Esophagus (tissue), 2 donors: ENCODE measurements around the gene NTN3. TPM values are rescaled to one million over a fixed set of nuclear protein-coding genes. Genes with fewer than 3 reads are reported as not detected.

ENCODE experiments used
- H3K27ac ChIP-seq, 2 donors: one replicate each; pipeline ENCODE4 v1.5.1; 2013; ENCODE audit warnings: low read depth in 2 of 2, mild to moderate bottlenecking in 2 of 2, inconsistent platforms in 1 of 2, low read length in 1 of 2, moderate library complexity in 1 of 2
- H3K27me3 ChIP-seq, 2 donors: one replicate each; pipeline ENCODE4 v1.6.1; 2013; ENCODE audit warnings: low read length in 2 of 2, control low read depth in 1 of 2, mild to moderate bottlenecking in 1 of 2; ENCODE audit not compliant: insufficient read depth in 2 of 2, control insufficient read depth in 1 of 2
- H3K36me3 ChIP-seq, 2 donors: one replicate each; pipeline ENCODE4 v1.6.1; 2013; ENCODE audit warnings: low read length in 1 of 2; ENCODE audit not compliant: control insufficient read depth in 2 of 2, insufficient read depth in 2 of 2
- H3K4me1 ChIP-seq, 2 donors: one replicate each; pipeline ENCODE4 v1.6.1; 2013; ENCODE audit warnings: low read length in 1 of 2; ENCODE audit not compliant: control insufficient read depth in 2 of 2, insufficient read depth in 2 of 2
- H3K4me3 ChIP-seq, 2 donors: one replicate each; pipeline ENCODE4 v1.5.1; 2013; ENCODE audit warnings: low read length in 2 of 2, mild to moderate bottlenecking in 2 of 2, low read depth in 1 of 2, moderate library complexity in 1 of 2
- H3K9me3 ChIP-seq, 2 donors: one replicate each; pipeline ENCODE4 v1.6.1; 2013; ENCODE audit warnings: mild to moderate bottlenecking in 2 of 2, low read depth in 1 of 2, low read length in 1 of 2, moderate library complexity in 1 of 2; ENCODE audit not compliant: control insufficient read depth in 2 of 2, insufficient read depth in 1 of 2
- WGBS, 2 donors: extraction: QIAGEN DNeasy Blood & Tissue Kit; methylation state at CpG; one replicate each; pipeline ENCODE4 v1.1.7; 2013; 5-methylcytosine and 5-hydroxymethylcytosine counted together
- polyA plus RNA-seq, 2 donors: library from polyadenylated mRNA; stranded (reverse); fragments of 200-250 nt; gene quantifications; one replicate each; pipeline ENCODE4 v1.2.3, GENCODE V29; 2013
- donor health status: healthy with polysubstance abuse.
- donor health status: Bipolar disorder and iron deficiency.

Gene NTN3
- polyA plus RNA-seq, 2 donors = 0.06 TPM; not detected in 1

GRCh38 chr16:2470234-2470601 is 879 bp upstream of the NTN3 start:
- H3K27me3 ChIP-seq = peaks cover 0 to 4% of the 10 kb centered on the region in 2 donors

GRCh38 chr16:2470603-2471015 is 488 bp upstream of the NTN3 start:
- H3K4me3 ChIP-seq = no peak overlapping the region
- WGBS, 2 donors = 25 to 28% methylated on average over 9 of the region's 9 CpGs
- H3K36me3 ChIP-seq = no peaks in the 10 kb centered on the region
- no peak overlapping the region for H3K27ac ChIP-seq
- peaks cover 0 to 4% of the 10 kb centered on the region in 2 donors for H3K27me3 ChIP-seq
- H3K4me1 ChIP-seq = peaks cover 12 to 31% of the 10 kb centered on the region in 2 donors
- H3K9me3 ChIP-seq = no peaks in the 10 kb centered on the region

More at GRCh38 chr16:2470234-2470601, 879 bp upstream of the NTN3 start:
- Histone ChIP-seq H3K4me1 (peaks cover 10 to 30% of the 10 kb centered on the region in 2 donors), H3K9me3 (no peaks in the 10 kb centered on the region), H3K36me3 (no peaks in the 10 kb centered on the region), H3K27ac (no peak overlapping the region), H3K4me3 (no peak overlapping the region)
- 83 to 86% methylated on average over 7 of the region's 7 CpGs for WGBS, 2 donors

DNA sequence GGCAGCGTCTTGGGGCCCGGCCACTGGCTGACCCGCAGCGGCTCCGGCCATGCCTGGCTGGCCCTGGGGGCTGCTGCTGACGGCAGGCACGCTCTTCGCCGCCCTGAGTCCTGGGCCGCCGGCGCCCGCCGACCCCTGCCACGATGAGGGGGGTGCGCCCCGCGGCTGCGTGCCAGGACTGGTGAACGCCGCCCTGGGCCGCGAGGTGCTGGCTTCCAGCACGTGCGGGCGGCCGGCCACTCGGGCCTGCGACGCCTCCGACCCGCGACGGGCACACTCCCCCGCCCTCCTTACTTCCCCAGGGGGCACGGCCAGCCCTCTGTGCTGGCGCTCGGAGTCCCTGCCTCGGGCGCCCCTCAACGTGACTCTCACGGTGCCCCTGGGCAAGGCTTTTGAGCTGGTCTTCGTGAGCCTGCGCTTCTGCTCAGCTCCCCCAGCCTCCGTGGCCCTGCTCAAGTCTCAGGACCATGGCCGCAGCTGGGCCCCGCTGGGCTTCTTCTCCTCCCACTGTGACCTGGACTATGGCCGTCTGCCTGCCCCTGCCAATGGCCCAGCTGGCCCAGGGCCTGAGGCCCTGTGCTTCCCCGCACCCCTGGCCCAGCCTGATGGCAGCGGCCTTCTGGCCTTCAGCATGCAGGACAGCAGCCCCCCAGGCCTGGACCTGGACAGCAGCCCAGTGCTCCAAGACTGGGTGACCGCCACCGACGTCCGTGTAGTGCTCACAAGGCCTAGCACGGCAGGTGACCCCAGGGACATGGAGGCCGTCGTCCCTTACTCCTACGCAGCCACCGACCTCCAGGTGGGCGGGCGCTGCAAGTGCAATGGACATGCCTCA is 773 bp downstream of the NTN3 start:
- Histone ChIP-seq H3K27ac (no peak overlapping the region), H3K4me1 (peaks cover 14 to 36% of the 10 kb centered on the region in 2 donors), H3K4me3 (peak overlapping the region in 1 of 2 donors; percentile 2), H3K27me3 (peaks cover 0 to 4% of the 10 kb centered on the region in 2 donors), H3K9me3 (no peaks in the 10 kb centered on the region), H3K36me3 (no peaks in the 10 kb centered on the region)
- 36 to 38% methylated on average over 46 to 61 of the region's 61 CpGs for WGBS, 2 donors

- no peak overlapping the region for H3K4me3 ChIP-seq
- H3K9me3 ChIP-seq = no peaks in the 10 kb centered on the region
- WGBS, 2 donors = 91 to 95% methylated on average over 26 to 27 of the region's 27 CpGs
- no peak overlapping the region for H3K27ac ChIP-seq
- H3K36me3 ChIP-seq = no peaks in the 10 kb centered on the region
- peaks cover 0 to 4% of the 10 kb centered on the region in 2 donors for H3K27me3 ChIP-seq
- H3K4me1 ChIP-seq = peaks cover 14 to 33% of the 10 kb centered on the region in 2 donors
These were observed 1.4 kb downstream of the NTN3 start for GRCh38 chr16:2472488-2472864.

DNA sequence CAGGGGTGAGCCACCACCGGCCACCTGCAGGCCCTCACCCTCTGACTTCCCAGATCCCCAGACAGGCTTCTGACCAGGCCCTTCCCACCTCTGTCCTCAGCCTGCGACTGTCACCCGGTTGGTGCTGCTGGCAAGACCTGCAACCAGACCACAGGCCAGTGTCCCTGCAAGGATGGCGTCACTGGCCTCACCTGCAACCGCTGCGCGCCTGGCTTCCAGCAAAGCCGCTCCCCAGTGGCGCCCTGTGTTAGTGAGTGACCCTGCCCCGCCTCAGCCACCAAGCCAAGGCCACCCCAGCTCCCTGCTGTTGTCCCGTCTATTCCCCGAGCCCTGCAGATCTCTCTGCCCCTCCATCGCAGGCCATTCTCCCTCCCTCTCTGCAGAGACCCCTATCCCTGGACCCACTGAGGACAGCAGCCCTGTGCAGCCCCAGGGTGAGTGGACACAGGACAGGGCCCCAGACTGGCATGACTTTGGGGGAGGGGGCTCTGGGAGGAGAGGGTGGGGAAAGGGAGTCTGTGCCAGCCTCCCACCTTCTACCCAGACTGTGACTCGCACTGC is 1.9 kb downstream of the NTN3 start:
- Histone ChIP-seq H3K36me3 (no peaks in the 10 kb centered on the region), H3K27me3 (peaks cover 0 to 4% of the 10 kb centered on the region in 2 donors), H3K4me1 (peaks cover 14 to 29% of the 10 kb centered on the region in 2 donors), H3K27ac (no peak overlapping the region), H3K9me3 (no peaks in the 10 kb centered on the region), H3K4me3 (no peak overlapping the region)
- 72 to 88% methylated on average over 14 of the region's 14 CpGs for WGBS, 2 donors

DNA sequence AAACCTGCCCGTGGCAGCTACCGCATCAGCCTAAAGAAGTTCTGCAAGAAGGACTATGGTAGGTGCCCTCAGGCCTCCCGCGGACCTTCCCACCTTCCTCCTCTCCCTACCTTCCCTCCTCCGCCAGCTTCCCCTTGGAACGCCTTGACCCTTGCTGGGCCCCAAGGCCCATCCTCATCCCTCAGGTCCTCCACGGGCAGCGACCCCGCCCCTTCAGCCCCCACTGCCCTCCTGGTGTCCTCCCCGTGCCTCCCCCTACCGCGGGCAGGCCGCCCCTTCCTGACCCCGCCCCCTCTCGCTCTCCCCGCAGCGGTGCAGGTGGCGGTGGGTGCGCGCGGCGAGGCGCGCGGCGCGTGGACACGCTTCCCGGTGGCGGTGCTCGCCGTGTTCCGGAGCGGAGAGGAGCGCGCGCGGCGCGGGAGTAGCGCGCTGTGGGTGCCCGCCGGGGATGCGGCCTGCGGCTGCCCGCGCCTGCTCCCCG is 2.4 kb downstream of the NTN3 start:
- 4 to 6% methylated on average over 30 to 49 of the region's 49 CpGs for WGBS, 2 donors
- H3K27me3 ChIP-seq = peaks cover 0 to 4% of the 10 kb centered on the region in 2 donors
- no peaks in the 10 kb centered on the region for H3K9me3 ChIP-seq
- H3K4me1 ChIP-seq = peaks cover 11 to 25% of the 10 kb centered on the region in 2 donors
- H3K36me3 ChIP-seq = no peaks in the 10 kb centered on the region
- peak overlapping the region; percentile 15 to 69 for H3K4me3 ChIP-seq
- H3K27ac ChIP-seq = no peak overlapping the region

DNA sequence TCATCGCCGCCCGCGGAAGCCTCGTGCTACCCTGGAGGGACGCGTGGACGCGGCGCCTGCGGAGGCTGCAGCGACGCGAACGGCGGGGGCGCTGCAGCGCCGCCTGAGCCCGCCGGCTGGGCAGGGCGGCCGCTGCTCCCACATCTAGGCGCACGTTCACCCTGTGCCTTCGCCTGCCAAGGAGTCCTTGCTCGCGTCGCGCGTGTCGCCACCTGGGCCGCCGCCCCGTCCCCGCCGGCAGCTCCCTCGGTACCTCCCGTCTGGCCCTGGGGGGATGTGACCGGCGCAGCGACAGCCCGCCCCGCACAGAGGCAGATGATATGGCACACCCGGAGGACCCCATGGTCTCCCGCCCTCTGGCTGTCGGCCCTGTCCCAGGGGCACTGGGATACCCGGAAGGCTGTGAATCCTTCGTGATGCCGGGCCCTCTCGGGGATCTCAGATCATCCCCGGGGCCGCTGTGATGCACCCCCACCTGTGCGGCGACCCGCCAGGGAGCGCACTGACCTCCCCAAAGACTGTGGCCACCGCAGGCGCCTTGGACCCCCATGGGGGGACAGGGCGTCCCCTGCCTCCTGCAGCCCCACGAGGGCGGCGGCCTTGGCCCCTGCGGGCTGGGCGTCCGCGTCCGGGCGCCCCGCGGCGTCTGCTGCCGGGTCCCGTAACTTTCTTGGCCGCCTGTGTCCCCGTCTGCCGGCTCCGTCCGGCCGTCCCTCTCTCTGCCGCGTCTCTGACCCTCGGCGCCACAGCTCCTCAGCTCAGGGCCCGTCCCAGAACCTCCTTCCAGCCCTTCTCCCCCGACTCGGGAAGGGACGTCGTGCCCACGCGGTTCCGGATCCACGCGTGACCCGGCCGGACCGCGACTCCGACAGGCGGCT is 3.1 kb downstream of the NTN3 start:
- Histone ChIP-seq H3K4me3 (peak overlapping the region; percentile 46 to 69), H3K36me3 (no peaks in the 10 kb centered on the region), H3K4me1 (peaks cover 8 to 25% of the 10 kb centered on the region in 2 donors), H3K27me3 (peaks cover 0 to 4% of the 10 kb centered on the region in 2 donors), H3K9me3 (no peaks in the 10 kb centered on the region), H3K27ac (peak overlapping the region; percentile 36 to 74)
- WGBS, 2 donors = 0% methylated on average over 70 to 100 of the region's 100 CpGs

DNA sequence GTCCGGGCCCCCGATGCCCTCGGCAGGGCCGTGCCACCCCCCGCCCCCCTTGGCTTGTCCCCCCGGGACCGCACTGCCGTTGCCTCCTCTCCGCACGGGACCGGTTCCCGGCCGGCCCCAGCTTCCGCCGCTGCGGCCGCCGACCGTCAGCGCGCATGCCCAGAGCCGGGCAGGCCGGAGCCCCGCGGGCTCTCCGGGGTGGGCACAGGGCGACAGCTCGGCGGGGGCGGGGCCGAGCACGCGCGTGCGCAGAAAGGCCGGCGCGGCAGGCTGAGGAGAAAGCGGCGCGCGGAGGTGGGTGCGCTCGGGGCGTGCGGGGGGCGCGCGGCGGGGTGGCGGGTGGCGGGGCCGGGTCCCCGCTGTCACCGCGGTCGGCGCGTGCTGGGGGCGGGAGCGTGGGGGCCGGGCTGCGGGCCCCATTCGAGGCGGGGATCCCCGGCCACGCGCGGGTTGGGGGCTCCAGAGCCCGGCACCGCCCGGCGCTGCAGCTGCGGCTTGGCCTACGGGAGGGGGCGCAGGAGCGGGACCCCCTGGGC is 3.8 kb downstream of the NTN3 start, which contains the start of gene TBC1D24:
TSS of gene TBC1D24 (plus strand) at position 251 of the 536 bp plus-strand sequence. CDS start 21,022 bp downstream, outside the sequence.
- H3K4me3 ChIP-seq = peak within 1 kb of the TSS; percentile 46 to 69
- peaks cover 0 to 4% of the 10 kb centered on the region in 2 donors for H3K27me3 ChIP-seq
- 1% methylated on average over 42 to 77 of the region's 77 CpGs for WGBS, 2 donors
- no peaks in the 10 kb centered on the region for H3K9me3 ChIP-seq
- peaks cover 8 to 25% of the 10 kb centered on the region in 2 donors for H3K4me1 ChIP-seq
- H3K27ac ChIP-seq = peak within 1 kb of the TSS; percentile 36 to 74
- no peaks in the 10 kb centered on the region for H3K36me3 ChIP-seq
